Measurements from ENCODE around the gene NME7.
"Not testable (repeated sequence)": the region's sequence is repeated elsewhere in the genome, so short reads cannot be mapped to it uniquely, and the experiment has no call there.

NME7 gene

GRCh38 chr1:169364948-169365347 is 2.6 kb downstream of the NME7 start:
- in situ Hi-C loops (cut with HindIII; ENCODE audit: low pct_unique_long_range_greater_than_20kb, low sequenced_read_pairs) = no loop called here
- no peak for TF ChIP-seq JUND (IDR thresholded peaks at IDR 0.05; ENCODE audit: low read depth)
- peak in 1 of 2 experiments; percentile 65 for DNase-seq (ENCODE audit: low read depth in 1 of 2, low spot score in 1 of 2)

- TF ChIP-seq JUND (IDR thresholded peaks at IDR 0.05; ENCODE audit: low read depth) = no peak
- in situ Hi-C loops (cut with HindIII; ENCODE audit: low pct_unique_long_range_greater_than_20kb, low sequenced_read_pairs) = no loop called here
- no peak for DNase-seq (ENCODE audit: low read depth in 1 of 2, low spot score in 1 of 2)
Measured at GRCh38 chr1:169363046-169363730, 4.4 kb downstream of the NME7 start.

- in situ Hi-C loops (cut with HindIII; ENCODE audit: low pct_unique_long_range_greater_than_20kb, low sequenced_read_pairs) = no loop called here
Measured at GRCh38 chr1:169361281-169361680, 6.3 kb downstream of the NME7 start.

GRCh38 chr1:169360415-169360814 is 7.2 kb downstream of the NME7 start:
- in situ Hi-C loops (cut with HindIII; ENCODE audit: low pct_unique_long_range_greater_than_20kb, low sequenced_read_pairs) = no loop called here
- no peak for TF ChIP-seq JUND (IDR thresholded peaks at IDR 0.05; ENCODE audit: low read depth)
- no peak for DNase-seq (ENCODE audit: low read depth in 1 of 2, low spot score in 1 of 2)

More at GRCh38 chr1:169361281-169361680, 6.3 kb downstream of the NME7 start:
- no peak for DNase-seq (ENCODE audit: low read depth in 1 of 2, low spot score in 1 of 2)
- no peak for TF ChIP-seq JUND (IDR thresholded peaks at IDR 0.05; ENCODE audit: low read depth)

- in situ Hi-C loops (cut with HindIII; ENCODE audit: low pct_unique_long_range_greater_than_20kb, low sequenced_read_pairs) = no loop called here
- peak in 1 of 2 experiments; percentile 74 for DNase-seq (ENCODE audit: low read depth in 1 of 2, low spot score in 1 of 2)
- no peak for TF ChIP-seq JUND (IDR thresholded peaks at IDR 0.05; ENCODE audit: low read depth)
Measured at GRCh38 chr1:169348383-169349036, 19.1 kb downstream of the NME7 start.

GRCh38 chr1:169347688-169348382 is 19.8 kb downstream of the NME7 start:
- TF ChIP-seq JUND (IDR thresholded peaks at IDR 0.05; ENCODE audit: low read depth) = no peak
- in situ Hi-C loops (cut with HindIII; ENCODE audit: low pct_unique_long_range_greater_than_20kb, low sequenced_read_pairs) = no loop called here
- DNase-seq (ENCODE audit: low read depth in 1 of 2, low spot score in 1 of 2) = no peak

- in situ Hi-C loops (cut with HindIII; ENCODE audit: low pct_unique_long_range_greater_than_20kb, low sequenced_read_pairs) = no loop called here
- no peak for TF ChIP-seq JUND (IDR thresholded peaks at IDR 0.05; ENCODE audit: low read depth)
- no peak for DNase-seq (ENCODE audit: low read depth in 1 of 2, low spot score in 1 of 2)
Measured at GRCh38 chr1:169346036-169346589, 21.5 kb downstream of the NME7 start.

GRCh38 chr1:169345511-169345910 is 22.1 kb downstream of the NME7 start:
- TF ChIP-seq JUND (IDR thresholded peaks at IDR 0.05; ENCODE audit: low read depth) = no peak
- DNase-seq (ENCODE audit: low read depth in 1 of 2, low spot score in 1 of 2) = no peak
- in situ Hi-C loops (cut with HindIII; ENCODE audit: low pct_unique_long_range_greater_than_20kb, low sequenced_read_pairs) = no loop called here

GRCh38 chr1:169342096-169342495 is 25.5 kb downstream of the NME7 start:
- DNase-seq (ENCODE audit: low read depth in 1 of 2, low spot score in 1 of 2); in situ Hi-C loops (cut with HindIII; ENCODE audit: low pct_unique_long_range_greater_than_20kb, low sequenced_read_pairs): not testable (repeated sequence)

GRCh38 chr1:169340882-169341281 is 26.7 kb downstream of the NME7 start:
- DNase-seq (ENCODE audit: low read depth in 1 of 2, low spot score in 1 of 2) = no peak
- no peak for TF ChIP-seq JUND (IDR thresholded peaks at IDR 0.05; ENCODE audit: low read depth)
- in situ Hi-C loops (cut with HindIII; ENCODE audit: low pct_unique_long_range_greater_than_20kb, low sequenced_read_pairs) = no loop called here

GRCh38 chr1:169339773-169340172 is 27.8 kb downstream of the NME7 start:
- no peak for TF ChIP-seq JUND (IDR thresholded peaks at IDR 0.05; ENCODE audit: low read depth)
- DNase-seq (ENCODE audit: low read depth in 1 of 2, low spot score in 1 of 2) = no peak
- in situ Hi-C loops (cut with HindIII; ENCODE audit: low pct_unique_long_range_greater_than_20kb, low sequenced_read_pairs) = no loop called here

- TF ChIP-seq JUND (IDR thresholded peaks at IDR 0.05; ENCODE audit: low read depth) = no peak
- DNase-seq (ENCODE audit: low read depth in 1 of 2, low spot score in 1 of 2) = no peak
- in situ Hi-C loops (cut with HindIII; ENCODE audit: low pct_unique_long_range_greater_than_20kb, low sequenced_read_pairs) = no loop called here
Measured at GRCh38 chr1:169338617-169339016, 29.0 kb downstream of the NME7 start.

GRCh38 chr1:169336947-169337715 is 30.5 kb downstream of the NME7 start:
- DNase-seq (ENCODE audit: low read depth in 1 of 2, low spot score in 1 of 2); in situ Hi-C loops (cut with HindIII; ENCODE audit: low pct_unique_long_range_greater_than_20kb, low sequenced_read_pairs): not testable (repeated sequence)

- in situ Hi-C loops (cut with HindIII; ENCODE audit: low pct_unique_long_range_greater_than_20kb, low sequenced_read_pairs); DNase-seq (ENCODE audit: low read depth in 1 of 2, low spot score in 1 of 2): not testable (repeated sequence)
Measured at GRCh38 chr1:169334727-169335126, 32.9 kb downstream of the NME7 start.

Data from T47D (cell line).